ENCODE data around the gene CYP2D6. TPM values are rescaled to one million over a fixed set of nuclear protein-coding genes. Genes with fewer than 3 reads are reported as not detected.

CYP2D6 gene
- total and polyA plus RNA-seq, 8 donors: 0.96 to 6.8 (median 4.5) TPM

GRCh38 chr22:42174062-42174461 lies 43.5 kb upstream of the CYP2D6 start:
- peaks cover 0 to 4% of the 10 kb centered on the region in 2 donors for H3K4me1 ChIP-seq
- ATAC-seq (no peak), DNase-seq (no peak)
- no peak for TF ChIP-seq CTCF (IDR thresholded peaks at IDR 0.05)
- intact Hi-C loops (cut with DNase I): no loop called here
- H3K27ac ChIP-seq: no peak overlapping the region
- H3K4me3 ChIP-seq: no peak overlapping the region
- H3K27me3 ChIP-seq: no peaks in the 10 kb centered on the region
- no peaks in the 10 kb centered on the region for H3K9me3 ChIP-seq
- H3K36me3 ChIP-seq: peaks cover 0 to 6% of the 10 kb centered on the region in 2 donors

GRCh38 chr22:42173183-42173926 lies 42.7 kb upstream of the CYP2D6 start:
- H3K27me3 ChIP-seq: no peaks in the 10 kb centered on the region
- H3K36me3 ChIP-seq: peaks cover 0 to 12% of the 10 kb centered on the region in 2 donors
- no peak for DNase-seq
- TF ChIP-seq CTCF (IDR thresholded peaks at IDR 0.05): no peak
- H3K9me3 ChIP-seq: no peaks in the 10 kb centered on the region
- intact Hi-C loops (cut with DNase I): no loop called here
- H3K4me1 ChIP-seq: peaks cover 0 to 4% of the 10 kb centered on the region in 2 donors
- no peak for ATAC-seq
- no peak overlapping the region for H3K27ac ChIP-seq
- H3K4me3 ChIP-seq: no peak overlapping the region

GRCh38 chr22:42172773-42173172 lies 42.2 kb upstream of the CYP2D6 start:
- Histone ChIP-seq H3K4me3 (no peak overlapping the region), H3K27me3 (no peaks in the 10 kb centered on the region), H3K9me3 (no peaks in the 10 kb centered on the region), H3K4me1 (peaks cover 0 to 1% of the 10 kb centered on the region in 2 donors), H3K36me3 (peaks cover 0 to 18% of the 10 kb centered on the region in 2 donors), H3K27ac (no peak overlapping the region)
- ATAC-seq (no peak), DNase-seq (peak in 1 of 4 donors; percentile 29)
- TF ChIP-seq CTCF (IDR thresholded peaks at IDR 0.05): no peak
- intact Hi-C loops (cut with DNase I): no loop called here

GRCh38 chr22:42171946-42172719 lies 41.5 kb upstream of the CYP2D6 start:
- Histone ChIP-seq H3K4me1 (no peaks in the 10 kb centered on the region), H3K9me3 (no peaks in the 10 kb centered on the region), H3K4me3 (no peak overlapping the region), H3K36me3 (peaks cover 0 to 24% of the 10 kb centered on the region in 2 donors), H3K27ac (no peak overlapping the region), H3K27me3 (no peaks in the 10 kb centered on the region)
- intact Hi-C loops (cut with DNase I): no loop called here
- TF ChIP-seq CTCF (IDR thresholded peaks at IDR 0.05): no peak
- ATAC-seq (no peak), DNase-seq (no peak)

GRCh38 chr22:42171417-42171816 lies 40.8 kb upstream of the CYP2D6 start:
- intact Hi-C loops (cut with DNase I): no loop called here
- no peak for ATAC-seq
- H3K36me3 ChIP-seq: peaks cover 0 to 30% of the 10 kb centered on the region in 2 donors
- no peak for DNase-seq
- H3K4me3 ChIP-seq: no peak overlapping the region
- no peaks in the 10 kb centered on the region for H3K27me3 ChIP-seq
- TF ChIP-seq CTCF (IDR thresholded peaks at IDR 0.05): no peak
- H3K9me3 ChIP-seq: no peaks in the 10 kb centered on the region
- no peak overlapping the region for H3K27ac ChIP-seq
- H3K4me1 ChIP-seq: no peaks in the 10 kb centered on the region
